OCI-LY7 (cell line): Measurements from ENCODE around the gene DUOX2.
"Not testable (repeated sequence)": the region's sequence is repeated elsewhere in the genome, so short reads cannot be mapped to it uniquely, and the experiment has no call there.

Experiments
- CTCF ChIP-seq: fragments of 200-600 bp; sonication (generic); conservative IDR thresholded peaks from 2 replicates; pipeline ENCODE4 v1.5.1; 2014; ENCODE audit warnings: mild to moderate bottlenecking, antibody characterized with exemption, low read length, moderate library complexity, mixed read lengths
- EZH2phosphoT487 ChIP-seq: fragments of 200-600 bp; sonication (generic); IDR thresholded peaks from 2 replicates; pipeline ENCODE4 v1.6.1; 2018; ENCODE audit warnings: low read depth, borderline replicate concordance, mild to moderate bottlenecking, mixed run types, antibody characterized with exemption, low read length, moderate library complexity, mixed read lengths

DNA sequence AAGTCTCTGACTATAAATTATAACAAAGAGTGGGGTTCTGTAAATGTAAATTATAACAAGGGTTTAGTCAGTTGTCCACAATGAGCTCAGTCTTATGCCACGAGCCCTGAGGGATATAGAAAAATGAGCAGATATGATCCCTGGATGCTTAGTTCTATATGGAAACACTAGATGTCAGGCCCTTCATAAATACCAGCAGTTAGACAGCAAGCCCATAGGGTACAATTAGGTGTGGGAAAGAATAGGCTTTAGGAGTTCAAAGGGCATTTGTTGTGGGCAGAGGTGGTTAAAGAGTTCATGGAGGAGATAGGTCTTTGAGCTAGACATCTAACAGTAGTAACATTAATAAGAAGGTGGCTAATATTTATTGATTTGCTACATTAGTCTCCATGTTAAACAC lies 69.7 kb downstream of the DUOX2 start:
- not testable (repeated sequence) for TF ChIP-seq CTCF, EZH2phosphoT487
